H54 (cell line): ENCODE measurements around the gene LAS1L.
"Not testable (repeated sequence)": the region's sequence is repeated elsewhere in the genome, so short reads cannot be mapped to it uniquely, and the experiment has no call there.

Source experiments
- DNase-seq: peaks from one replicate; pipeline ENCODE4 v3.0.0; 2011; ENCODE audit warnings: low spot score, mixed read lengths; ENCODE audit not compliant: insufficient read length
- FAIRE-seq: peaks from 3 replicates; lab custom pipeline; 2011; peaks lifted over from hg19 to GRCh38; lab: Jason Lieb, UNC
- POLR2A ChIP-seq: IDR thresholded peaks from 2 replicates; pipeline ENCODE4 v1.6.1; 2011; ENCODE audit warnings: low read depth, mild to moderate bottlenecking, low read length

Gene LAS1L

DNA sequence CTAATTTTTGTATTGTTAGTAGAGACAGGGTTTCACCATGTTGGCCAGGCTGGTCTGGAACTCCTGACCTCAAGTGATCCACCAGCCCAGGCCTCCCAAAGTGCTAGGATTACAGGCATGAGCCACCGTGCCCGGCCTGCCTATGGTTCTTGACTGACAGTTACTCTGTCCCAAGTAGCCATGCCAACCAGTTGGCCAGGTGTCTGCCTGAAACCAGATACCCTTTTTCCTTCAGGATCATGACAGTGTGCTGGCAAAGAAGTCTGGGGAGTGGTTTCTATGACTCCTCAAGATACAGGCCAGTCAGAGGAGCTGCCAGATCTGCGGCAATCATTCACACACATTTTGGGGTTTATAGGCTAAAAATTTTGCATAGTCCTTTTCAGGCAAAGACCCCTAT, 1.7 kb upstream of the LAS1L start:
- no peak for DNase-seq
- no peak for TF ChIP-seq POLR2A

DNA sequence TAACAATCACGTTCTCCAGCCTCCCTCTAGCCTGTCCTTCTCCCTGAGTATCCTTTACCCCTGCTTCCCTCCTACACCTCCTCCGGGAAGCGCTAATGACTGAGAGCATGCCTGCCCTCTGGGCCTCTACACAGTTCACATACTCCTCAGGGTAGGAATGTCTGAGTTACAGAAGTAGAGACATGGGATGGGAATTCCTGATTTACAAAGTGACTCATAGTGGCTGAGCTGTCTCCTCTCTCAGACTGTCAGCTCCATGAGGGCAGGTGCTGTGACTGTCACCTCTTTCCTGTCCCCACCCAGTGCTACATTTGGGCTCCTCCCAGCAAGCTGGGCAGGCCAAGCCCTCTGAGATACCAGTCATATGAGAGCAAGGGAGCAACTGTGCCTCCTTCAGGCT, 2.6 kb downstream of the LAS1L start:
- DNase-seq (no peak), FAIRE-seq (no peak)
- TF ChIP-seq POLR2A = no peak

More for the DNA sequence above, 1.7 kb upstream of the LAS1L start:
- FAIRE-seq = no peak

DNA sequence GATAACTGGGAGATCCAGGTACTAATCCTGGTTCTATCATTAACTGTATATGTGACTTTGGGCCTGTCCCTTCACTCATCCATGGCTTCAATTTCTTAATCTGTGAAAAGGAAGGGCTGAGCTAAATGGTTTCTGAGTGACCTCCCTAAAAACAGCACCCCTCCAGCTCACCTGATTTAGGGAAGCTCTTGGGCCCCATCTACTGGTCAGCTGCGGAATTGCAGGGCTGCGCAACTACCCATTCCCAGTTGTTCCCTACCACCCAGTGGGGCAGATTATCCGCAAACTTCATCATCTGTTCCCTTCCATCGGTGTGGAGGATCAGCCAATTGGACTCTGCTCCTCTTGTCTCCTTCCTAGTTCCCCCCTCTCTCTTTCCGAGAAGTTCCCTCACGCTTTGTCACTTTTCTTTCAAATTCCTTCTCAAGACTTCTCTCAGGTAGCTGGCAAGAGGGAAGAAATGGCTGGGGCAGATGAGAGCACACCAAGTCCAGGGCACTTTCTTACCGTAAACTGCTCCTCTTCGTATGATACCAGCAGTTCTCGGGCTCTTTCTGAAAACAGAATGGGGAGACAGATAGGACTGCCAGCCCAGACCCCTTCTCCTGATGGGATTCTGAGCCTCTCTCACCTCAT, 5.8 kb downstream of the LAS1L start:
- no peak for TF ChIP-seq POLR2A
- no peak for FAIRE-seq
- DNase-seq = peak; percentile 27

GRCh38 chrX:65528293-65528692, 6.3 kb downstream of the LAS1L start:
- no peak for TF ChIP-seq POLR2A
- FAIRE-seq = no peak

DNA sequence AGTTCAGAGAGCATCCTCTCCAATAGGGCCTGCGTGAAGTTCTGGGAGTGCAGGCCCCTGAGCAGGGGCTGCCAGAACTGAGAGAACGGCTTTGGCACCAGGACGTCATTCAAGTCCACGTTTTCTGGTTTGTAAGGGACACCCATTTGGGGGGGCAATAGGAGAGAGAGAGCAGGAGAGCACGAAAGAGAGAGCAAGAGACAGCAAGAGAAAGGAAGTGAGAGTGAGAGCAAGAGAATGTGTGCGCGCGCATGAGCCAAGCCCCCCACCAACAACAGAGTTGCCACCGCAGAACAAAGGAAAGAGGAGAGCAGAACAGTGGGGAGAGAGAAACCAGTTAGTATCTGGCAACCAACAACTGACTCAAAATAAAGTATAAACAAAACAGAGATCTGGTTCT, 10.4 kb downstream of the LAS1L start:
- FAIRE-seq (no peak), DNase-seq (no peak)
- no peak for TF ChIP-seq POLR2A

More at GRCh38 chrX:65528293-65528692, 6.3 kb downstream of the LAS1L start:
- no peak for DNase-seq

GRCh38 chrX:65522739-65523372, 11.7 kb downstream of the LAS1L start:
- DNase-seq (no peak), FAIRE-seq (no peak)
- no peak for TF ChIP-seq POLR2A

GRCh38 chrX:65519530-65519929, 15.1 kb downstream of the LAS1L start:
- not testable (repeated sequence) for FAIRE-seq, DNase-seq

- FAIRE-seq, DNase-seq: not testable (repeated sequence)
Measured at GRCh38 chrX:65518980-65519379, 15.6 kb downstream of the LAS1L start.

DNA sequence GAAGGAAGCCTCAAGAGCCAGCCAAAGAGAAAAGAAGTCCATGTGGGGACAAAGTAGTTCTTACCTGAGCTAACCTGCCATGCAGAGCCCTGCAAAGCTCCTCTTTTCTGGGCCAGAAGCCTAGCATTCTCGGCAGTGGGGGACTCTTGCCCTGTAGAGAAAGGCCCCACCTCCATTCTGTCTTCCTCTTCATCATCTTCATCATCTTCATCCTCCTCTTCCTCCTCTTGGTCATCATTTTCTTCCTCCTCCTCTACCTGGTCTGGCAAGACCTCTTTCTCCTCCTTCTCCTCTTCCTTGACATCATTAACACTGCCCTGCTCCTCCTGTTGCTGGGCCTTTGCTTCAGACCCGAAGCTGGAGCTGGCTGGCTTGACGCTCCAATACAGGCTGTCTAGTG, 16.7 kb downstream of the LAS1L start:
- DNase-seq = no peak
- FAIRE-seq = no peak
- TF ChIP-seq POLR2A = no peak

GRCh38 chrX:65516756-65517155, 17.8 kb downstream of the LAS1L start:
- no peak for TF ChIP-seq POLR2A
- no peak for DNase-seq
- FAIRE-seq = no peak

DNA sequence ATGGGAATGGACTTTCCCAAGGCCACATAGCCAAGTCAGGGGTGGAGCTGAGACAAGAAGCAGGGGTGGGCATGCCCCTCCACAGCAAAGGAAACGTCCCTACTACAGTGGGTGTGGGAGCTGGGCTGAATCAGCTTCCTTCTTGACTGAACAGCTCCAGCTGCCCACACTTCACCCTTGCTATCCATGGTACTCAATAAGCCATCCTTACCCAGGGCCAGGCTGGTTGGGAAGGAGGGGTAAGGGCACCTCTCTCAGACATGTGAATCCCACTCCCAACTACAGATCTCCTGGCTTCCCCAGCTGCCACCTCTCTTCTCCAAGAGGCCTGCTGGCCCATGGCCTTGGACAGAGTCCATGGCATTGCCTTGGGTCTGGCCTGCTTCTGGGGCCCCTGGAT, 21.0 kb downstream of the LAS1L start:
- FAIRE-seq (no peak), DNase-seq (no peak)
- TF ChIP-seq POLR2A = no peak

GRCh38 chrX:65509400-65509799, 25.2 kb downstream of the LAS1L start:
- no peak for DNase-seq
- TF ChIP-seq POLR2A = no peak
- no peak for FAIRE-seq

GRCh38 chrX:65508851-65509250, 25.7 kb downstream of the LAS1L start:
- no peak for DNase-seq
- TF ChIP-seq POLR2A = no peak
- FAIRE-seq = no peak

GRCh38 chrX:65502618-65503017, 32.0 kb downstream of the LAS1L start:
- no peak for TF ChIP-seq POLR2A
- FAIRE-seq = no peak
- DNase-seq = no peak

DNA sequence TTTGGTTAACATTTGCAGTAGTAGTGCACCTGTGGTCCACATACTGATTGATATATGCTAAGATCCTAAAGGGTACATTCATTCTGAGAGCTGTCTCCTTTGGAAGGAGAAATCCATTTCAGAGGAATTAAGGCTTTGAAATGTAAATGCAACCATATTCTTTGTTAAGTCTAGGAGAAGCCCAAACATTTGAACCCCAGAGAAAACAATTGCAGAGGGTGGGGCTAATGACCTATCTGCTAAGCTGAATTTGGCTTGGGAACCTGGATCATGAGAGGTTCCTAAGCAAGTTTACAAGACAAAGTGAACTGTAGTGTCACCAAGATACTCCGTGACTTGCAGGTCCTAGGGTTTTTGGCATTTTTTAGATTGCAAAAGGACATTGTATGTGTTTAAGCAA, 41.2 kb downstream of the LAS1L start:
- FAIRE-seq = no peak
- TF ChIP-seq POLR2A = no peak
- DNase-seq = no peak
